ENCODE measurements around the gene QSOX2. TPM values are rescaled to one million over a fixed set of nuclear protein-coding genes. Genes with fewer than 3 reads are reported as not detected.

The QSOX2 gene
- total RNA-seq, 1 experiment from 2014 or later = 40.0 TPM

DNA sequence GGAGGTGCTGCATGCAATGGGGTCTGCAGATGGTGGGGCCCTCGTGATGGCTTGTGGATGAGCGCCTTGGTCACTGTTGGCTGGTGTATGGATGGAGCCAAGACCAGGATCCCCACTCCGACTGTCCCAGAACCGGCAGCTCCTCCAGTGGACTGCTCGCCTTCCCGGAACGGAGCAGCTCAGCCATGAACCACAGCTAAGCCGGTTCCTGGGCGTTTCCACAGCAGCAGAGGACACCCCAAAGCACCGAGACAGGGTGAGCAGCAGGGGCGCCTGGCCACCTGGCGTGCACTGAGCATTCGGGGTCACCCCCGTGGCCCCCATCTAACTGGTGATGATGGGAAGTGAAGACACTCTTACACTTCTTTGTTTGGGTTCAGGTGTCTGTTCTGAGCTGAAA is 32.1 kb upstream of the QSOX2 start:
- Histone ChIP-seq H3K9me3 (ENCODE audit: control insufficient read depth, insufficient read depth, low read depth, low read length) (no peaks in the 10 kb centered on the region), H3K27ac (ENCODE audit: low read length) (no peak overlapping the region), H3K27me3 (ENCODE audit: control insufficient read depth, insufficient read depth, low read length) (no peaks in the 10 kb centered on the region), H3K4me3 (ENCODE audit: low read depth in 2 of 2, low read length in 2 of 2) (no peak overlapping the region), H3K4me1 (ENCODE audit: control insufficient read depth, insufficient read depth, low read length) (no peaks in the 10 kb centered on the region), H3K36me3 (ENCODE audit: control insufficient read depth, insufficient read depth, low read length) (no peaks in the 10 kb centered on the region)
- POLR2A ChIA-PET = interaction anchor here (0.6 kb wide), 1 partner anchor 389 kb away, joined by 3 read pairs; no protein-coding TSS in a partner anchor
- CTCF ChIA-PET = no interaction called here
- intact Hi-C loops (cut with micrococcal nuclease; ENCODE audit: unreplicated experiment) = no loop called here
- no TSS peak for BruUV-seq (replicated peaks)
- in situ Hi-C loops (cut with HindIII; ENCODE audit: low pct_unique_long_range_greater_than_20kb, low sequenced_read_pairs) = no loop called here
- ATAC-seq = no peak
- no peak for TF ChIP-seq TCF7L2 (IDR thresholded peaks at IDR 0.05; ENCODE audit: low read depth, low read length)
- TF ChIP-seq POLR2AphosphoS5 (IDR thresholded peaks at IDR 0.05; ENCODE audit: low read depth, low read length) = no peak
- TF ChIP-seq, protein P1, sequence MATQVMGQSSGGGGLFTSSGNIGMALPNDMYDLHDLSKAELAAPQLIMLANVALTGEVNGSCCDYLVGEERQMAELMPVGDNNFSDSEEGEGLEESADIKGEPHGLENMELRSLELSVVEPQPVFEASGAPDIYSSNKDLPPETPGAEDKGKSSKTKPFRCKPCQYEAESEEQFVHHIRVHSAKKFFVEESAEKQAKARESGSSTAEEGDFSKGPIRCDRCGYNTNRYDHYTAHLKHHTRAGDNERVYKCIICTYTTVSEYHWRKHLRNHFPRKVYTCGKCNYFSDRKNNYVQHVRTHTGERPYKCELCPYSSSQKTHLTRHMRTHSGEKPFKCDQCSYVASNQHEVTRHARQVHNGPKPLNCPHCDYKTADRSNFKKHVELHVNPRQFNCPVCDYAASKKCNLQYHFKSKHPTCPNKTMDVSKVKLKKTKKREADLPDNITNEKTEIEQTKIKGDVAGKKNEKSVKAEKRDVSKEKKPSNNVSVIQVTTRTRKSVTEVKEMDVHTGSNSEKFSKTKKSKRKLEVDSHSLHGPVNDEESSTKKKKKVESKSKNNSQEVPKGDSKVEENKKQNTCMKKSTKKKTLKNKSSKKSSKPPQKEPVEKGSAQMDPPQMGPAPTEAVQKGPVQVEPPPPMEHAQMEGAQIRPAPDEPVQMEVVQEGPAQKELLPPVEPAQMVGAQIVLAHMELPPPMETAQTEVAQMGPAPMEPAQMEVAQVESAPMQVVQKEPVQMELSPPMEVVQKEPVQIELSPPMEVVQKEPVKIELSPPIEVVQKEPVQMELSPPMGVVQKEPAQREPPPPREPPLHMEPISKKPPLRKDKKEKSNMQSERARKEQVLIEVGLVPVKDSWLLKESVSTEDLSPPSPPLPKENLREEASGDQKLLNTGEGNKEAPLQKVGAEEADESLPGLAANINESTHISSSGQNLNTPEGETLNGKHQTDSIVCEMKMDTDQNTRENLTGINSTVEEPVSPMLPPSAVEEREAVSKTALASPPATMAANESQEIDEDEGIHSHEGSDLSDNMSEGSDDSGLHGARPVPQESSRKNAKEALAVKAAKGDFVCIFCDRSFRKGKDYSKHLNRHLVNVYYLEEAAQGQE (IDR thresholded peaks at IDR 0.05; ENCODE audit: insufficient read depth in 1 of 2, low read depth in 2 of 2, low read length in 1 of 2) = no peak
- TF ChIP-seq, protein P2, sequence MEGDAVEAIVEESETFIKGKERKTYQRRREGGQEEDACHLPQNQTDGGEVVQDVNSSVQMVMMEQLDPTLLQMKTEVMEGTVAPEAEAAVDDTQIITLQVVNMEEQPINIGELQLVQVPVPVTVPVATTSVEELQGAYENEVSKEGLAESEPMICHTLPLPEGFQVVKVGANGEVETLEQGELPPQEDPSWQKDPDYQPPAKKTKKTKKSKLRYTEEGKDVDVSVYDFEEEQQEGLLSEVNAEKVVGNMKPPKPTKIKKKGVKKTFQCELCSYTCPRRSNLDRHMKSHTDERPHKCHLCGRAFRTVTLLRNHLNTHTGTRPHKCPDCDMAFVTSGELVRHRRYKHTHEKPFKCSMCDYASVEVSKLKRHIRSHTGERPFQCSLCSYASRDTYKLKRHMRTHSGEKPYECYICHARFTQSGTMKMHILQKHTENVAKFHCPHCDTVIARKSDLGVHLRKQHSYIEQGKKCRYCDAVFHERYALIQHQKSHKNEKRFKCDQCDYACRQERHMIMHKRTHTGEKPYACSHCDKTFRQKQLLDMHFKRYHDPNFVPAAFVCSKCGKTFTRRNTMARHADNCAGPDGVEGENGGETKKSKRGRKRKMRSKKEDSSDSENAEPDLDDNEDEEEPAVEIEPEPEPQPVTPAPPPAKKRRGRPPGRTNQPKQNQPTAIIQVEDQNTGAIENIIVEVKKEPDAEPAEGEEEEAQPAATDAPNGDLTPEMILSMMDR (IDR thresholded peaks at IDR 0.05) = no peak
- TF ChIP-seq SIN3A (IDR thresholded peaks at IDR 0.05; ENCODE audit: borderline replicate concordance, insufficient read depth, low read depth, low read length) = no peak
- no peak for DNase-seq (ENCODE audit: low read depth, low spot score)

DNA sequence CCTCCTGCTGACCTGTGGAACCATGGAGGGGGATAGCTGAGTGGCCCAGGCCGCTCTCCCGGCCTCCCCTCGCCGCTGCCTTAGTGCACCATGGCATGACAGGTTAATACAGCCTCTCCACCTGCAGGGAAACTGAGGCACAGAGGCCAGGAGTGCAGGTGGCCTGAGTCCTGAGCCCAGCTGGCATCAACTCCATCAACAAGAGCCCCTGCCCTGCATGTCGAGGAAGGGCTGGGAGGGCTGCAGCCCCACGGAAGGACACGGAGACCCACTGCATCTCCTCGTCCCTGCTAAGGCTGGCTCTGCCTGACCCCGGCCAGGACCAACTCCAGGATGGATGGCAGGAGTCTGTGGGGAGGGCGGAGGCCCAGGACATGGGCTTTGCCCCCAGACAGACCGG is 31.1 kb upstream of the QSOX2 start:
- POLR2A ChIA-PET = no interaction called here
- CTCF ChIA-PET = no interaction called here
- Histone ChIP-seq H3K9me3 (ENCODE audit: control insufficient read depth, insufficient read depth, low read depth, low read length) (no peaks in the 10 kb centered on the region), H3K27me3 (ENCODE audit: control insufficient read depth, insufficient read depth, low read length) (no peaks in the 10 kb centered on the region), H3K36me3 (ENCODE audit: control insufficient read depth, insufficient read depth, low read length) (no peaks in the 10 kb centered on the region), H3K4me1 (ENCODE audit: control insufficient read depth, insufficient read depth, low read length) (no peaks in the 10 kb centered on the region), H3K4me3 (ENCODE audit: low read depth in 2 of 2, low read length in 2 of 2) (no peak overlapping the region), H3K27ac (ENCODE audit: low read length) (no peak overlapping the region)
- intact Hi-C loops (cut with micrococcal nuclease; ENCODE audit: unreplicated experiment) = no loop called here
- no peak for TF ChIP-seq POLR2AphosphoS5 (IDR thresholded peaks at IDR 0.05; ENCODE audit: low read depth, low read length)
- no peak for TF ChIP-seq SIN3A (IDR thresholded peaks at IDR 0.05; ENCODE audit: borderline replicate concordance, insufficient read depth, low read depth, low read length)
- TF ChIP-seq, protein P2 (IDR thresholded peaks at IDR 0.05) = no peak
- TF ChIP-seq, protein P1 (IDR thresholded peaks at IDR 0.05; ENCODE audit: insufficient read depth in 1 of 2, low read depth in 2 of 2, low read length in 1 of 2) = no peak
- TF ChIP-seq TCF7L2 (IDR thresholded peaks at IDR 0.05; ENCODE audit: low read depth, low read length) = no peak
- in situ Hi-C loops (cut with HindIII; ENCODE audit: low pct_unique_long_range_greater_than_20kb, low sequenced_read_pairs) = no loop called here
- ATAC-seq (no peak), DNase-seq (ENCODE audit: low read depth, low spot score) (no peak)
- BruUV-seq (replicated peaks) = no TSS peak

Measured in Panc1 (cell line).